ENCODE results near the gene AIFM2.

The AIFM2 gene

GRCh38 chr10:70167246-70167645 lies 34.6 kb upstream of the AIFM2 start:
- ChIA-PET POLR2A (interaction anchor here (0.6 to 4.9 kb wide), 3 partner anchors 21 to 27 kb away, joined by 3 to 81 read pairs (median 3); partner anchors contain the start of gene TYSND1), CTCF (interaction anchor here (1.0 to 3.3 kb wide), 3 partner anchors 12 to 51 kb away, joined by 3 to 14 read pairs (median 5); partner anchors contain the start of gene TYSND1)
- H3K9me3 ChIP-seq (ENCODE audit: control insufficient read depth, insufficient read depth, low read depth, low read length): no peaks in the 10 kb centered on the region
- peaks cover 8% of the 10 kb centered on the region; the same call in 1 of the 2 replicates for H3K4me1 ChIP-seq (ENCODE audit: control insufficient read depth, insufficient read depth, low read length)
- no peak overlapping the region for H3K4me3 ChIP-seq (ENCODE audit: low read depth, low read length)
- no peak overlapping the region for H3K27ac ChIP-seq (ENCODE audit: extremely low read depth, low read depth, low read length)
- TF ChIP-seq ZBTB17 (tag by site-specific recombination; IDR thresholded peaks at IDR 0.05) (peak; percentile 34; the same call in 1 of the 2 replicates), ZNF623 (tag by site-specific recombination; IDR thresholded peaks at IDR 0.05) (no peak)
- H3K36me3 ChIP-seq (ENCODE audit: control insufficient read depth in 2 of 2, insufficient read depth in 1 of 2, low read length in 2 of 2): peaks cover 4 to 35% of the 10 kb centered on the region in 2 experiments; a peak in 2 of 3 replicates

- ChIA-PET POLR2A (interaction anchor here (0.7 kb wide), 1 partner anchor 27 kb away, joined by 3 read pairs; no protein-coding TSS in a partner anchor), CTCF (interaction anchor here (3.3 kb wide), 1 partner anchor 19 kb away, joined by 14 read pairs; the partner anchor contains the start of gene TYSND1)
- Histone ChIP-seq H3K36me3 (ENCODE audit: control insufficient read depth in 2 of 2, insufficient read depth in 1 of 2, low read length in 2 of 2) (peaks cover 4 to 42% of the 10 kb centered on the region in 2 experiments; a peak in 2 of 3 replicates), H3K9me3 (ENCODE audit: control insufficient read depth, insufficient read depth, low read depth, low read length) (no peaks in the 10 kb centered on the region), H3K4me1 (ENCODE audit: control insufficient read depth, insufficient read depth, low read length) (peaks cover 8% of the 10 kb centered on the region; the same call in 1 of the 2 replicates), H3K4me3 (ENCODE audit: low read depth, low read length) (no peak overlapping the region), H3K27ac (ENCODE audit: extremely low read depth, low read depth, low read length) (no peak overlapping the region)
- TF ChIP-seq SALL2 (tag by site-specific recombination; IDR thresholded peaks at IDR 0.05; ENCODE audit: borderline replicate concordance) (no peak), ATF2 (tag by site-specific recombination; IDR thresholded peaks at IDR 0.05; ENCODE audit: low read depth) (peak; percentile 74)
Measured at GRCh38 chr10:70166394-70166793, 33.8 kb upstream of the AIFM2 start.

GRCh38 chr10:70164163-70164562 lies 31.5 kb upstream of the AIFM2 start:
- Histone ChIP-seq H3K36me3 (ENCODE audit: control insufficient read depth in 2 of 2, insufficient read depth in 1 of 2, low read length in 2 of 2) (peaks cover 21 to 64% of the 10 kb centered on the region in 2 experiments), H3K9me3 (ENCODE audit: control insufficient read depth, insufficient read depth, low read depth, low read length) (no peaks in the 10 kb centered on the region), H3K4me1 (ENCODE audit: control insufficient read depth, insufficient read depth, low read length) (peaks cover 8% of the 10 kb centered on the region; the same call in 1 of the 2 replicates), H3K27ac (ENCODE audit: extremely low read depth, low read depth, low read length) (no peak overlapping the region), H3K4me3 (ENCODE audit: low read depth, low read length) (no peak overlapping the region)
- TF ChIP-seq ZNF148 (tag by site-specific recombination; IDR thresholded peaks at IDR 0.05; ENCODE audit: borderline replicate concordance) (no peak), ZNF391 (tag by site-specific recombination; IDR thresholded peaks at IDR 0.05; ENCODE audit: borderline replicate concordance, low read depth) (no peak), GLIS1 (tag by site-specific recombination; IDR thresholded peaks at IDR 0.05) (no peak)
- CTCF ChIA-PET: no interaction called here
- POLR2A ChIA-PET: no interaction called here

GRCh38 chr10:70163448-70163847 lies 30.8 kb upstream of the AIFM2 start:
- Histone ChIP-seq H3K36me3 (ENCODE audit: control insufficient read depth in 2 of 2, insufficient read depth in 1 of 2, low read length in 2 of 2) (peaks cover 21 to 68% of the 10 kb centered on the region in 2 experiments), H3K4me1 (ENCODE audit: control insufficient read depth, insufficient read depth, low read length) (peaks cover 3% of the 10 kb centered on the region; the same call in 1 of the 2 replicates), H3K9me3 (ENCODE audit: control insufficient read depth, insufficient read depth, low read depth, low read length) (no peaks in the 10 kb centered on the region), H3K4me3 (ENCODE audit: low read depth, low read length) (no peak overlapping the region), H3K27ac (ENCODE audit: extremely low read depth, low read depth, low read length) (no peak overlapping the region)
- POLR2A ChIA-PET: interaction anchor here (0.9 kb wide), 1 partner anchor 17 kb away, joined by 5 read pairs; the partner anchor contains the start of gene TYSND1
- CTCF ChIA-PET: interaction anchor here (0.6 kb wide), 2 partner anchors 48 to 1649 kb away, joined by 5 to 6 read pairs; no protein-coding TSS in a partner anchor
- TF ChIP-seq ZNF239 (tag by site-specific recombination; IDR thresholded peaks at IDR 0.05): no peak
- TF ChIP-seq TCF7L2 (IDR thresholded peaks at IDR 0.05; ENCODE audit: borderline replicate concordance, low read depth, low read length): no peak
- no peak for TF ChIP-seq SCRT1 (tag by site-specific recombination; IDR thresholded peaks at IDR 0.05; ENCODE audit: borderline replicate concordance)
- TF ChIP-seq ZNF133 (tag by site-specific recombination; IDR thresholded peaks at IDR 0.05): no peak
- TF ChIP-seq ZNF292 (tag by site-specific recombination; IDR thresholded peaks at IDR 0.05; ENCODE audit: borderline replicate concordance, low read depth): no peak
- no peak for TF ChIP-seq ZNF621 (tag by site-specific recombination; IDR thresholded peaks at IDR 0.05)
- no peak for TF ChIP-seq ZNF394 (tag by site-specific recombination; IDR thresholded peaks at IDR 0.05; ENCODE audit: borderline replicate concordance)
- TF ChIP-seq ZNF404 (tag by site-specific recombination; IDR thresholded peaks at IDR 0.05): no peak
- no peak for TF ChIP-seq ZSCAN30 (tag by site-specific recombination; IDR thresholded peaks at IDR 0.05)
- no peak for TF ChIP-seq ZBTB11 (tag by site-specific recombination; conservative IDR thresholded peaks at IDR 0.05; ENCODE audit: low read depth)
